ENCODE results near the gene ARHGAP20.

ARHGAP20 gene

GRCh38 chr11:110737593-110737992, 25.4 kb upstream of the ARHGAP20 start:
- TF ChIP-seq CTCF (IDR thresholded peaks at IDR 0.05) = no peak
- no peak for DNase-seq
- Mint-ChIP-seq H3K27me3 (ENCODE audit: low read depth, poor library complexity) (peaks cover 6% of the 10 kb centered on the region), H3K4me3 (no peak overlapping the region), H3K4me1 (peaks cover 9% of the 10 kb centered on the region), H3K36me3 (ENCODE audit: low read depth) (no peaks in the 10 kb centered on the region), H3K27ac (no peak overlapping the region), H3K9me3 (no peaks in the 10 kb centered on the region)

GRCh38 chr11:110736171-110736553, 23.9 kb upstream of the ARHGAP20 start:
- peaks cover 6% of the 10 kb centered on the region for H3K27me3 Mint-ChIP-seq (ENCODE audit: low read depth, poor library complexity)

GRCh38 chr11:110735455-110736170, 23.4 kb upstream of the ARHGAP20 start:
- DNase-seq = no peak
- Mint-ChIP-seq H3K36me3 (ENCODE audit: low read depth) (no peaks in the 10 kb centered on the region), H3K4me1 (peaks cover 9% of the 10 kb centered on the region), H3K27me3 (ENCODE audit: low read depth, poor library complexity) (peaks cover 6% of the 10 kb centered on the region), H3K9me3 (no peaks in the 10 kb centered on the region), H3K27ac (no peak overlapping the region), H3K4me3 (no peak overlapping the region)
- TF ChIP-seq CTCF (IDR thresholded peaks at IDR 0.05) = no peak

More at GRCh38 chr11:110736171-110736553, 23.9 kb upstream of the ARHGAP20 start:
- H3K27ac Mint-ChIP-seq = no peak overlapping the region
- no peak for DNase-seq
- no peak for TF ChIP-seq CTCF (IDR thresholded peaks at IDR 0.05)
- H3K4me1 Mint-ChIP-seq = peaks cover 9% of the 10 kb centered on the region
- H3K4me3 Mint-ChIP-seq = no peak overlapping the region
- no peaks in the 10 kb centered on the region for H3K9me3 Mint-ChIP-seq
- H3K36me3 Mint-ChIP-seq (ENCODE audit: low read depth) = no peaks in the 10 kb centered on the region

- no peaks in the 10 kb centered on the region for H3K9me3 Mint-ChIP-seq
Observed at GRCh38 chr11:110734790-110735189, 22.6 kb upstream of the ARHGAP20 start.

GRCh38 chr11:110730773-110731172, 18.5 kb upstream of the ARHGAP20 start:
- Mint-ChIP-seq H3K36me3 (ENCODE audit: low read depth) (no peaks in the 10 kb centered on the region), H3K4me1 (peaks cover 9% of the 10 kb centered on the region), H3K9me3 (peaks cover 7% of the 10 kb centered on the region), H3K4me3 (no peak overlapping the region), H3K27me3 (ENCODE audit: low read depth, poor library complexity) (peaks cover 3% of the 10 kb centered on the region), H3K27ac (no peak overlapping the region)
- no peak for DNase-seq
- no peak for TF ChIP-seq CTCF (IDR thresholded peaks at IDR 0.05)

More at GRCh38 chr11:110734790-110735189, 22.6 kb upstream of the ARHGAP20 start:
- Mint-ChIP-seq H3K27me3 (ENCODE audit: low read depth, poor library complexity) (peaks cover 6% of the 10 kb centered on the region), H3K4me1 (peaks cover 9% of the 10 kb centered on the region), H3K36me3 (ENCODE audit: low read depth) (no peaks in the 10 kb centered on the region), H3K27ac (peak overlapping the region; percentile 43), H3K4me3 (no peak overlapping the region)
- DNase-seq = no peak
- TF ChIP-seq CTCF (IDR thresholded peaks at IDR 0.05) = no peak

GRCh38 chr11:110728883-110729282, 16.6 kb upstream of the ARHGAP20 start:
- Mint-ChIP-seq H3K4me1 (no peaks in the 10 kb centered on the region), H3K27me3 (ENCODE audit: low read depth, poor library complexity) (no peaks in the 10 kb centered on the region), H3K27ac (no peak overlapping the region), H3K9me3 (peaks cover 10% of the 10 kb centered on the region), H3K36me3 (ENCODE audit: low read depth) (no peaks in the 10 kb centered on the region), H3K4me3 (no peak overlapping the region)
- DNase-seq = no peak
- no peak for TF ChIP-seq CTCF (IDR thresholded peaks at IDR 0.05)

All from nephron progenitor cell (in vitro differentiated cells).